Activated T-helper 1 cell treated with anti-CD3 and anti-CD28 coated beads, Interleukin-12 subunit alpha, Interleukin-12 subunit beta, Interleukin-2, Interleukin-4 antibody, amounts not matched to agents 30 ng/mL and 10 ng/mL and 1 ng/mL, durations not matched to agents 14 hours and 24 hours and 36 hours (primary cell): ENCODE results near the gene DOK6. TPM values are rescaled to one million over a fixed set of nuclear protein-coding genes. Genes with fewer than 3 reads are reported as not detected.
"Not testable (repeated sequence)": the region's sequence is repeated elsewhere in the genome, so short reads cannot be mapped to it uniquely, and the experiment has no call there.

Experiments
- DNase-seq: peaks from one replicate; pipeline ENCODE4 v3.0.0; 2021; ENCODE audit warnings: low spot score
- H3K27ac Mint-ChIP-seq: one replicate; pipeline ENCODE4 v1.8.0; 2021; ENCODE audit warnings: mild to moderate bottlenecking, mixed read lengths
- H3K27me3 Mint-ChIP-seq: one replicate; pipeline ENCODE4 v1.8.0; 2022; ENCODE audit warnings: mild to moderate bottlenecking, moderate library complexity, mixed read lengths; ENCODE audit not compliant: insufficient read depth
- H3K36me3 Mint-ChIP-seq: one replicate; pipeline ENCODE4 v1.8.0; 2021; ENCODE audit warnings: low read depth, mixed read lengths
- H3K4me1 Mint-ChIP-seq: one replicate; pipeline ENCODE4 v1.8.0; 2021; ENCODE audit warnings: low read depth, mixed read lengths
- H3K4me3 Mint-ChIP-seq: one replicate; pipeline ENCODE4 v1.8.0; 2021; ENCODE audit warnings: mild to moderate bottlenecking, moderate library complexity, mixed read lengths
- H3K9me3 Mint-ChIP-seq: one replicate; pipeline ENCODE4 v1.8.0; 2021; ENCODE audit warnings: mixed read lengths
- intact Hi-C: fragments of 100-400 bp; cut with micrococcal nuclease; formaldehyde crosslinking; loops from one replicate; pipeline ENCODE4 v1.15.1; 2024
- total RNA-seq: library from RNA; stranded (reverse); gene quantifications from 2 replicates; pipeline ENCODE4 v1.2.3, GENCODE V29; 2022

DOK6 gene
- total RNA-seq, 1 donor from 2014 or later = not detected

DNA sequence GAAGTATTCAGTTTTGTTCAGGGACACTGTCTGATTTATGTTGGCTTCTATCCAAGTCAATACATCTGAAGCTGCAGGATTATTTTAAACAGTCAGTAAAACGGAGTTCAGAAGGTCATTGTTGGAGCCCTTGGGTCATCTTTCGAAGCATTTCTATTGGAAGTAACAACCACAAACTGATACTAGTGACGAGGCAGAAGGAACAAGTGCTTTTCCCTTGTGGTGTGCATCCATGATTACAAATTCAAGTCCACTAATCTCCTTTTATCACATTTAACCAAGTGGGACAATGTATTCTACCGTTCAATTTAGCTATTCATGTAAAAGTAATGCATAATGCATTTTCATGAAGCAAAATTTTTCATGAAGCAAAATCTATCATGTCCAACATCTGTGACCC lies 470.0 kb downstream of the DOK6 start:
- intact Hi-C loops = no loop called here
- Mint-ChIP-seq H3K9me3 (no peaks in the 10 kb centered on the region), H3K36me3 (peaks cover 58% of the 10 kb centered on the region), H3K27me3 (no peaks in the 10 kb centered on the region), H3K27ac (no peak overlapping the region), H3K4me1 (peaks cover 33% of the 10 kb centered on the region), H3K4me3 (no peak overlapping the region)
- DNase-seq = no peak

DNA sequence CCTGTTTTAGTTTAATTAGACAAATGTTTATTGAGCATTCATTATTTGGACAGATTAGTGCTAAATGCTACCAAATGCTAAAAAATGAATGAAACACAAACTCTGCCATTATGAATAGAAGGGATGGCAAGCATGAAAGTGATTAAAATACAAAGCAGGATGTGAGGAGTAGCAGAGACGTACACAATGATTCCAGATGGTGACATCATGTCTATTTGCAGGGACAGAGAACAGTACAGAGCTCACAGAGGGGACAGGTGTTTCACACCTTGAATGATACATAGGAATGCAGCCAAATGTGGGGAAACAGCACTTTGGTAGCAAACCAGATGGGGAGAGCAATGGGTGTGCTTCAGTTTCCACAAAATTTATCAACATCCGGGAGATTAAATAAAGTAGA lies 470.7 kb downstream of the DOK6 start:
- intact Hi-C loops = no loop called here
- no peak overlapping the region for H3K4me3 Mint-ChIP-seq
- no peak for DNase-seq
- no peaks in the 10 kb centered on the region for H3K9me3 Mint-ChIP-seq
- H3K27me3 Mint-ChIP-seq = no peaks in the 10 kb centered on the region
- peaks cover 53% of the 10 kb centered on the region for H3K36me3 Mint-ChIP-seq
- peak overlapping the region; percentile 42 for H3K27ac Mint-ChIP-seq
- H3K4me1 Mint-ChIP-seq = peaks cover 34% of the 10 kb centered on the region

DNA sequence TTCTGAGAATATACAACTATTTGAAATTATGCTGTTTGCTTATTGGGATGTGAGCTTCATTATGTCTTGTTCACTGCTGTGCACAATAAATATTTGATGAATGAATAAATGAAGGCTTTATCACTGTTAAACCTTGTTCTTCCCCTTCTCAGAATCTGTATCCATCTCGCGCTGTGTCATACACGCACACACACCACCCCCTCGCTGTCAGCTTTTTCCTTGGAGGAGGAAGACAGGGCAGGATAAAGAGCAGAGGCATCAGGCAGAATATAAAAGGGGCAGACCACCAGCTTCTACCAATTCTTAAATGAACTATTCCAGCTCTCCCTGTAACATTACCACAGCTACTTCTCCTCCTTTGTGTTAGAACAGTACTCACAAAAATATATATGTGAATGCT lies 472.0 kb downstream of the DOK6 start:
- Mint-ChIP-seq H3K36me3 (peaks cover 48% of the 10 kb centered on the region), H3K27ac (no peak overlapping the region), H3K9me3 (no peaks in the 10 kb centered on the region), H3K27me3 (no peaks in the 10 kb centered on the region), H3K4me3 (no peak overlapping the region), H3K4me1 (peaks cover 34% of the 10 kb centered on the region)
- intact Hi-C loops = no loop called here
- no peak for DNase-seq

DNA sequence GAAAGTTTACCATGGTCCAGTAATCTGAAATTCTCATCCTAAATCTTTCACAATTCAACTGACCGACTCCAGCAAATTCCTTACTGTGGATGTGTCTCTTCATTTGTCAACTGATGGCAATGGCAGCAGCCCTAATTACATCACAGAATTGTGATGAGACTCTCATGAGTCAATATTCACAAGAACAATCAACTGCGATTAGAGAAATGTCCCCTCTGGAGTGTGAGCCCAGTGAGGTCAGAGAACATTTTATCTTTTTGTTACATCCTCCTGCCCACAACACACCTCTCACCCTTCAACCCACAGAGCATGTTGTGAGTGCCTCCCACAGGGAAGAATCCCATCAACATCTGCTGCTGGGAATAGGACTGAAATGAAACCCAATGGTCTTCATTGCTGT lies 473.4 kb downstream of the DOK6 start:
- H3K27ac Mint-ChIP-seq = peak overlapping the region; percentile 27
- no peaks in the 10 kb centered on the region for H3K9me3 Mint-ChIP-seq
- no peak overlapping the region for H3K4me3 Mint-ChIP-seq
- intact Hi-C loops = no loop called here
- no peaks in the 10 kb centered on the region for H3K27me3 Mint-ChIP-seq
- no peak for DNase-seq
- H3K4me1 Mint-ChIP-seq = peaks cover 41% of the 10 kb centered on the region
- peaks cover 56% of the 10 kb centered on the region for H3K36me3 Mint-ChIP-seq

DNA sequence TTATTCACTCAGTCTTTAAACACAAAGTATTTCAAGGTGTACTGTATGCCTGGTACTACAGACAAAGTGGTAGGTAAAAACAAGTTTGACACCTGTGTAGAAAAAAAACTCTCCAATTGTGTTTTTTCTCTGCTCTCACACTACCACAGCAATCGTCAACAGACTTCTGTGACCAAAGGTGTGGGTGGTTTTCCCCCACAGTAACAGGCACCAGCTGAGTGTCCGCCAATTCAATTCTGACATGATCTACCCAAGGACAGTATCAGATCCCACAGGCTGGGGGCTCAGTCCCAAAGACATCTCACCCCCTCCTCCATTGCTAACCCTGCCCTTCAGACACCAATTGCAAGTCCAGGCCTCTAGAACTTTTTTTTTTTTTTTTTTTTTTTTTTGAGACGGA lies 475.8 kb downstream of the DOK6 start:
- no peak overlapping the region for H3K27ac Mint-ChIP-seq
- H3K36me3 Mint-ChIP-seq = peaks cover 57% of the 10 kb centered on the region
- intact Hi-C loops = no loop called here
- no peak overlapping the region for H3K4me3 Mint-ChIP-seq
- no peaks in the 10 kb centered on the region for H3K9me3 Mint-ChIP-seq
- H3K4me1 Mint-ChIP-seq = peaks cover 42% of the 10 kb centered on the region
- H3K27me3 Mint-ChIP-seq = no peaks in the 10 kb centered on the region
- DNase-seq = no peak

DNA sequence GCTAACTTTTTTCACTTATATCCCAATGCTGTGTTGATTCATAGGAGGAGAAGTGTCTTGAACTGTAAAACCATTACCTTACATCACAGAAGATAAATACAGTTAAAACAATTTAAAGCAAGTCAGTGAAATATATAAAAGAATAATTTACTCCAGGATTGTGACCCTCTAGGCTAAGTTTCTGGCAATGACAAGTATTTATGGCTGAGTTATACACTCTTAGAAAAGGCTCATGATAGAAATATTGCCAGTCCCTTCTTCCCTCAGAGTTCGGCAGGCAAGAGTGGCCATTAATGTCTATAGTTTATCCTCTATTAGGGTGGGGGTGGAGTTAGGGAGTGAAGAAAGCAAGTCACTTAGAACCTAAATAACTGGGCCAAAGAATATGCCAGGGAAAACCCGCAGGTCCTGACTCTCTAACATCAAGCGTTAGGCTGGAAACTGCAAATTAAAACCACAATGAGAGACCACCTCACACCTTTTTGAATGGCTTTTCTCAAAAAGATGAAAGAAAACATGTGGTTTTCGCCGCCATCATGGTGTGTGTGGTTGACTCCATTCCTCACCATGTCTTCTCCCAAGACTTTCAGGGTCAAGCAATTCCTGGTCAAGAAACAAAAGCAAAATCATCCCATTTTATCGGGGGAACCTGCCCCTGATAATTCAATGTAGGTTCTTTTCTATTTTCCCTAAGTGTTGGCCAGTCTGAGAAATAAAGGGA lies 477.7 kb downstream of the DOK6 start:
- DNase-seq = no peak
- Mint-ChIP-seq H3K9me3 (no peaks in the 10 kb centered on the region), H3K4me1 (peaks cover 43% of the 10 kb centered on the region), H3K27ac (no peak overlapping the region), H3K27me3 (no peaks in the 10 kb centered on the region), H3K4me3 (no peak overlapping the region), H3K36me3 (peaks cover 50% of the 10 kb centered on the region)
- intact Hi-C loops = no loop called here

DNA sequence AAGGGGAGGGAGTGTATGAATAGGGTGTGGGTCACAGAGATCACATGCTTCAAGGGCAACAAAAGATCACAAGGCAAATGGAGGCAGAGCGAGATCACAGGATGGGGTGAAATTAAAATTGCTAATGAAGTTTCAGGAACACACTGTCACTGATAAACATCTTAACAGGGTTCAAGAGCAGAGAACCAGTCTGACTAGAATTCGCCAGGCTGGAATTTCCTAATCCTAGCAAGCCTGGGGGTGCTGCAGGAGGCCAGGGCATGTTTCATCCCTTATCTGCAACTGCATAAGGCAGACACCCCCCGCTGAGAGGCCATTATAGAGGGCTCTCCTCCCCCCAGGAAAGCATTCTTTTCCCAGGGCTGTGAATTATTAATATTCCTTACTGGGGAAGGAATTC lies 478.4 kb downstream of the DOK6 start:
- not testable (repeated sequence) for H3K27ac Mint-ChIP-seq

DNA sequence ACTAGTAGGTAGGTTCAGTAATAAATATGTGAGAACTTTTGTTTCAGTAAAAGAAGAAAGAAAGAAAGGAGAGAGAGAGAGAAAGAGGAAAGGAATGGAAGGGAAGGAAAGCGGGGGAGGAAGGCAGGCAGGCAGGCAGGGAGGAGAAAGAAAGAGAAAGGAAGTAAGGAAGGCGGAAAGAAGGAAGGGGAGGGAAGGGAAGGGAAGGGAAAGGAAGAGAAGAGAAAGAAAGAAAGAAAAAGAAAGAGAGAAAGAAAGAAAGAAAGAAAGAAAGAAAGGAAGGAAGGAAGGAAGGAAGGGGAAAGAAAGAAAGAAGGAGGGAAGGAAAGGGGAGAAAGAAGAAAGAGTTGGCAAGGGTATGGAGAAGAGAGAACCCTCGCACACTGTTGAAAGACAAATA lies 479.4 kb downstream of the DOK6 start:
- intact Hi-C loops = no loop called here
- no peaks in the 10 kb centered on the region for H3K9me3 Mint-ChIP-seq
- no peaks in the 10 kb centered on the region for H3K27me3 Mint-ChIP-seq
- no peak overlapping the region for H3K4me3 Mint-ChIP-seq
- peaks cover 47% of the 10 kb centered on the region for H3K36me3 Mint-ChIP-seq
- H3K27ac Mint-ChIP-seq = peak overlapping the region; percentile 46
- peaks cover 50% of the 10 kb centered on the region for H3K4me1 Mint-ChIP-seq
- DNase-seq = no peak

More for the DNA sequence above, 478.4 kb downstream of the DOK6 start:
- intact Hi-C loops, H3K27me3 Mint-ChIP-seq, DNase-seq, H3K9me3 Mint-ChIP-seq, H3K4me3 Mint-ChIP-seq: not testable (repeated sequence)
- Mint-ChIP-seq H3K36me3 (peaks cover 49% of the 10 kb centered on the region), H3K4me1 (peaks cover 48% of the 10 kb centered on the region)

DNA sequence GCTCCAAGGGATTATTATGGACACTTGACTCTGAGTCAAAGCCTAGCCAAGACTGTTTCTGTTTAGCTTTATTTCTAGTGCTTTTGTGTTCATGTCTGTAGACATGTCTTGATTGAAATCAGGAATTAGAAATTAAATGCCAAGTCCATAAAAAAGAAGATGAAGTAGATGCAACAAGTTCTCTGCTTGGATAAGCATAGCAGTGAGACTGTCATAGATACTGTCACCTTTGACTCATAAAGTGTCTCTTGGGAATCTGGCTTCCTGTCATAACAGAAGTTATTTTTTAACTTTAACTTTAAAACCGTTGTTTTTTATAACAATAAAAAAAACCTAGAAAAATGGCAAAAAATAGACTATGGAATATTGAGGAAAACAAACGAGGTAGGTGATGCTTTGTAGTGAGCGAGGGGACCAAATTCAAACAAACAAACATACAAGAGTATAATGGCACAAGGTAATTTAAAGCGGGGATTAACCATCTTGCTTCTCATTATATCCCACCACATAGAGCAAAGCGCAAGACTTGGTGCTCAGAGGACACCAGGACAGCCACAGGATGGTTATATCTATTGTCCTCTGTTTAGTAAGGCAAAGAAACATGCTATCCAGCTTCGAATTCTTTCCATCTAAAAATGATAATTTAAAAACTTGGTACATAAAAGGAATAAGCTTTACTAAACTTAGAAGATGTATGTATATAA lies 482.4 kb downstream of the DOK6 start:
- peaks cover 69% of the 10 kb centered on the region for H3K4me1 Mint-ChIP-seq
- no peak for DNase-seq
- H3K4me3 Mint-ChIP-seq = peak overlapping the region; percentile 11
- H3K27ac Mint-ChIP-seq = peak overlapping the region; percentile 80
- H3K27me3 Mint-ChIP-seq = no peaks in the 10 kb centered on the region
- intact Hi-C loops = no loop called here
- peaks cover 48% of the 10 kb centered on the region for H3K36me3 Mint-ChIP-seq
- no peaks in the 10 kb centered on the region for H3K9me3 Mint-ChIP-seq

DNA sequence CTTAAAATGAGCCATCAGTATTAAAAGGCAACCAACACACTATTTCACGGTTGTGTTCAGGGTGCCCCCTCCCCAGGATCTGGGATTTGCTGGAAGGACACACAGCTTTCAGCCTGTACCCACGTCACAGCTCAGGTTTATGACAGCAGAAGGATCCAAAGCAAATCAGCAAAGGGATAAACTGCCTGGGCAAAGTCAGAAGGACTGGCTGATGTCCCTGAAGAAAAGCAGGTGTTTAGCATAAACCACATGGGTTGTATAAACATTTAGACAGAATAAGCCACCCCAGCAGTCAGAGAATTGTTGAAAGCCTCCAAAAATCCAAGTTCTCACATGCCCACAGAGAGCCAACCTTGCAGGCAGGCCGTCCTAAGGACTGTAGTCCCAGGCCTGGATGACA lies 483.1 kb downstream of the DOK6 start:
- DNase-seq = no peak
- no peaks in the 10 kb centered on the region for H3K9me3 Mint-ChIP-seq
- H3K36me3 Mint-ChIP-seq = peaks cover 48% of the 10 kb centered on the region
- peaks cover 70% of the 10 kb centered on the region for H3K4me1 Mint-ChIP-seq
- H3K27me3 Mint-ChIP-seq = no peaks in the 10 kb centered on the region
- H3K4me3 Mint-ChIP-seq = no peak overlapping the region
- intact Hi-C loops = loop anchor here (2.0 kb wide), 2 partner anchors 15 to 37 kb away; no protein-coding TSS in a partner anchor
- H3K27ac Mint-ChIP-seq = peak overlapping the region; percentile 100

DNA sequence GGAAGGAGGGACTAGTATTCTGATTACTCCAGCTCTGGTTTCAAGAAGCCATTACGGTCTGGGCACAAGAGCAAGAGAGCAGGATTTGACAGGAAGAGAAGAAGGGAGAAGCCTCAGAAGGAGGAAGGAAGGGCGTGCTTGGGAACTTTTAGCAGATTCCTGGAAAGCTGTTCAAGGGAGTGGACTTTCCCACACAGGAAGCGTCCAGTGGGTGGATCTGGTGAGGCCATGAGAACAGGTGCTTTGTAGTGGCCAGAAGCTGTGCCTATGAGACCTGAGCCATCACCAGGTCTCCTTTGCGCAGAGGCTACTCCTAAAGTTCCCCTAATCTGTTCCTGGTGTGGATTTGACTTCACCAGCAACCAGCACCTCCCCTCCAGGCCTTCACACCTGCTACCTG lies 484.7 kb downstream of the DOK6 start:
- DNase-seq = no peak
- H3K36me3 Mint-ChIP-seq = peaks cover 43% of the 10 kb centered on the region
- H3K9me3 Mint-ChIP-seq = no peaks in the 10 kb centered on the region
- peaks cover 75% of the 10 kb centered on the region for H3K4me1 Mint-ChIP-seq
- H3K27ac Mint-ChIP-seq = peak overlapping the region; percentile 100
- intact Hi-C loops = loop anchor here (2.0 kb wide), 2 partner anchors 13 to 39 kb away; no protein-coding TSS in a partner anchor
- H3K4me3 Mint-ChIP-seq = peak overlapping the region; percentile 87
- no peaks in the 10 kb centered on the region for H3K27me3 Mint-ChIP-seq

DNA sequence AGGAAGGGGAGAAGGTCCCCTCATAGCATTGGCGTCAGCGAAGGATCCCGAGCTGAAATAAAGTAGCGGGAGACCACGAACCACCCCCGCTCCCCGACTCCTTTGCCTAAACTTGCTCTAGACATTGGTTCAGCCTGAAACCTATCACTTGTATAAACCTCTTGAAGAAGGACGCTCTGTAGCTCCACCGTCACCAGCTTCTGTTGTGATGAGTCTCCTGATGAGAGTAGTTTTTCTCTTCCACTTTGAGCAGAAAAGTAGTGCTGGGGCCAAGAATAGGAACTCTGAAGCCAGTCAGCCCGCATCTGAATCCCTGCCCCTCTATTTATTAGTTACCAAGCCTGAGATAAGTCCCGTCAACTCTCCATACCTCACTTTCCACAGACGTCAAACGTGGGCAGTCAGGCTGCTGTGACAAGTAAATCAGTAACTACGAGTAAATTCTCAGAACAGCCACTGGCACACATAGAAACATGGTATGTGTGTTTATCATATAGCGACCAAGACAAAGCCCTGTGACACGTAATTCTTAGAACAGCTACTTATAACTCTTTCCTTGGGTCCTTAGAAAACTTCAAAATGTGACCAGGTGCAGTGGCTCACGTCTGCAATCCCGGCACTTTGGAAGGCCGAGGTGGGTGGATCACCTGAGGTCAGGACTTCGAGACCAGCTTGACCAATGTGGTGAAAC lies 485.3 kb downstream of the DOK6 start:
- no peak for DNase-seq
- intact Hi-C loops = loop anchor here (1.0 to 2.0 kb wide), 4 partner anchors 13 to 70 kb away; no protein-coding TSS in a partner anchor
- peaks cover 77% of the 10 kb centered on the region for H3K4me1 Mint-ChIP-seq
- H3K9me3 Mint-ChIP-seq = peaks cover 4% of the 10 kb centered on the region
- peaks cover 46% of the 10 kb centered on the region for H3K36me3 Mint-ChIP-seq
- H3K27me3 Mint-ChIP-seq = no peaks in the 10 kb centered on the region
- peak overlapping the region; percentile 100 for H3K27ac Mint-ChIP-seq
- H3K4me3 Mint-ChIP-seq = peak overlapping the region; percentile 87

DNA sequence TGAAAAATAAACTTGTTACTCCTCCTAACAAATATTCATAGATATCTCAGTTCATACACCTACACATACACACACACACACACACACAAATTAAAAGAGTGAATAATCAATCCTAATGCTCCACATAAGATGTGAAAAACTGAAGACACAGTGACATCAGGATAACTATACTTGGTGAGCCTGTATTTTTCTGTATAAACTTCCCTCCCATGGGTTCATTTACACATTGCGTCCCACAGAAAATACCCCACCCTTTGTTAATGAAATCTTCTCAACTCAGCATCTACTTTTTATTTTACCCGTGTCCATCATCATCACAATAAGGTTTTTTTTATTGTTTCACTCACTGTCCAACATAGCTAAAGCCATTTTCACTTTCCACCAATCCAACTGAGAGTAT lies 486.6 kb downstream of the DOK6 start:
- DNase-seq = no peak
- peak overlapping the region; percentile 17 for H3K4me3 Mint-ChIP-seq

More for the DNA sequence above, 486.6 kb downstream of the DOK6 start:
- intact Hi-C loops = no loop called here
- H3K27me3 Mint-ChIP-seq = no peaks in the 10 kb centered on the region
- H3K4me1 Mint-ChIP-seq = peaks cover 89% of the 10 kb centered on the region
- H3K36me3 Mint-ChIP-seq = peaks cover 54% of the 10 kb centered on the region
- peak overlapping the region; percentile 87 for H3K27ac Mint-ChIP-seq
- peaks cover 8% of the 10 kb centered on the region for H3K9me3 Mint-ChIP-seq
